Measurements from ENCODE around the gene ANKRD10.

The ANKRD10 gene

GRCh38 chr13:110876609-110877008 lies 38.3 kb downstream of the ANKRD10 start:
- TF ChIP-seq HDGF (IDR thresholded peaks at IDR 0.05; ENCODE audit: borderline replicate concordance) = no peak
- CTCF ChIA-PET = interaction anchor here (0.7 to 1.0 kb wide), 2 partner anchors 9 to 120 kb away, joined by 3 read pairs; no protein-coding TSS in a partner anchor
- POLR2A ChIA-PET = no interaction called here
- DNase-seq (ENCODE audit: extremely low spot score) = no peak

DNA sequence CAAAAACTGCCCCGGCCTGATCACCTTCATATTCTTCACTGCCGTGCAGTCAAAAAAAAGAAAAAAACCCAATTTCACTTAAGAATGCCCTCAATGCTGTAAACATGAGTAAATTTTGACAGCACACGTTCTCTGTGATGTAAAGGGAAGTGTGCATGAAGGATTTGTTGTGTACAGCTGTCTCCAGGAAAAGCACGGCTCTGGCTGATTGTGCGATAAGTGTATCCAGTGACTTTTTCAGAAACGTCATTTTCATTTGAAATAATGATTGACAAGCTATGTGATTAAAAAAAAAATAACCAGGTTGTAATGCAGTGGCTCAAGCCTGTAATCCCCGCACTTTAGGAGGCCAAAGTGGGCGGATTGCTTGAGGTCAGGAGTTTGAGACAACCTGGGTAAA lies 39.6 kb downstream of the ANKRD10 start:
- POLR2A ChIA-PET = no interaction called here
- TF ChIP-seq HDGF (IDR thresholded peaks at IDR 0.05; ENCODE audit: borderline replicate concordance) (no peak), ZNF384 (IDR thresholded peaks at IDR 0.05) (no peak), FOXA1 (IDR thresholded peaks at IDR 0.05) (no peak), LEF1 (IDR thresholded peaks at IDR 0.05; ENCODE audit: borderline replicate concordance) (no peak), L3MBTL2 (conservative IDR thresholded peaks at IDR 0.05) (no peak), NFRKB (IDR thresholded peaks at IDR 0.05) (no peak), BHLHE40 (IDR thresholded peaks at IDR 0.05; ENCODE audit: borderline replicate concordance) (no peak), FOXK2 (IDR thresholded peaks at IDR 0.05) (no peak), FOXM1 (IDR thresholded peaks at IDR 0.05; ENCODE audit: borderline replicate concordance) (no peak), ELF4 (IDR thresholded peaks at IDR 0.05) (no peak), ARNT (IDR thresholded peaks at IDR 0.05) (no peak)
- TF ChIP-seq, protein P1, sequence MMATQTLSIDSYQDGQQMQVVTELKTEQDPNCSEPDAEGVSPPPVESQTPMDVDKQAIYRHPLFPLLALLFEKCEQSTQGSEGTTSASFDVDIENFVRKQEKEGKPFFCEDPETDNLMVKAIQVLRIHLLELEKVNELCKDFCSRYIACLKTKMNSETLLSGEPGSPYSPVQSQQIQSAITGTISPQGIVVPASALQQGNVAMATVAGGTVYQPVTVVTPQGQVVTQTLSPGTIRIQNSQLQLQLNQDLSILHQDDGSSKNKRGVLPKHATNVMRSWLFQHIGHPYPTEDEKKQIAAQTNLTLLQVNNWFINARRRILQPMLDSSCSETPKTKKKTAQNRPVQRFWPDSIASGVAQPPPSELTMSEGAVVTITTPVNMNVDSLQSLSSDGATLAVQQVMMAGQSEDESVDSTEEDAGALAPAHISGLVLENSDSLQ (IDR thresholded peaks at IDR 0.05) = no peak
- DNase-seq (ENCODE audit: extremely low spot score) = no peak
- CTCF ChIA-PET = no interaction called here

DNA sequence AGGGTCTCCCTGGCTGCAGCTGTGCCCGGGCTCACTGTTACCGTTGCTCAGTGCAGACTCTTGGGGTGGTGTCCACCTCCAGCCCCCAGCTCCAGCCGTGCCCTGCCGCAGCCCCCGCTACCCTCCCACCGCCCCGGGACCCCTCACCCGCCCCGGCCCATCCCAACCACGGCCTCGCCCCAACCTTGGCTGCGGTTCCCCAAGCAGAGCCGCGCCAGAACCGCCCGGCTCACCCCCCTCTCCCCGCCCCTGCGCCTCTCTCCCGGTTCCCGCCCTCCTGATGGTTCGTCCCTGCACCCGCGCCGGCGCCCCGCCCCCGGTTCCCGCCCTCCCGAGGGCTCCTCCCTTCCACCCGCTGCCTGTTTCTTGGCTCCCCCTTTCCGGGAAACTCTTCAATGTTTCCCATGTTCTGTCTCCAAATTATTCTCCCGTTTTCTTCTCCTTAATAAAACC lies 40.3 kb downstream of the ANKRD10 start:
- ChIA-PET POLR2A (no interaction called here), CTCF (no interaction called here)
- TF ChIP-seq ELF4 (IDR thresholded peaks at IDR 0.05) = no peak
- no peak for TF ChIP-seq CTBP1 (IDR thresholded peaks at IDR 0.05; ENCODE audit: borderline replicate concordance)
- no peak for TF ChIP-seq FOXM1 (IDR thresholded peaks at IDR 0.05; ENCODE audit: borderline replicate concordance)
- TF ChIP-seq BHLHE40 (IDR thresholded peaks at IDR 0.05; ENCODE audit: borderline replicate concordance) = no peak
- DNase-seq (ENCODE audit: extremely low spot score) = peak; percentile 67

DNA sequence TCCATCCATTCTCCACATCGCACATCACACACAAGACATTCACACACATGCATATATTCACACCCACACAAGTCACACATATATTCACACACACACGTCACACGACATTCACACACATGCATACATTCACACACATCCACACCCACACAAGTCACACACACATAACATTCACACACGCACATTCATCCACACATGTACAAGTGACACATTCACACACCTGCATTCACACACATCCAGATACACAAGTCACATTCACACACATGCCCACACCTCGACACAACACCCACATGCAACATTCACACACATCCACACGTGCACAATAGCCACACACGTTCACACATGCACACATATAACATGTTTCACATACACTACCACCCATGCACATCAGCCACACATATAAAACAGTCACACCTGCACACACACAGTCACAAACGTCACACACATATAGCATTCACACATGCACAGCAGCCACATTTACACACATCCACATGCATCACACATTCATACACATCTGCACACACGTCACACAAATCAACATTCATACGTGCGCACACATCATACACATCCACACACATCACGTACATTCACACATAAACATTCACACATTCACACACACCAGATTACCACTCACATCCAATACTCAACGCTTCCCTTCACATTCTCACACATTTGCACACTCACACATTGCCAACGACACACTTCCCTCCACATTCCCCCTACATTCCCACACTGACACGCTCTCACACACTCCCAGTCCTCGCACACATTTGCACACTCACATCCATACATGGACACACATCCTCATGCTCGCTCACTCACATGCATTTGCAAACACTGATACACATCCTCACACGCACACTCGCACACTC lies 41.0 kb downstream of the ANKRD10 start:
- no peak for DNase-seq (ENCODE audit: extremely low spot score)
- TF ChIP-seq CTBP1 (IDR thresholded peaks at IDR 0.05; ENCODE audit: borderline replicate concordance) (no peak), FOXK2 (IDR thresholded peaks at IDR 0.05) (no peak), NFRKB (IDR thresholded peaks at IDR 0.05) (no peak), ELF4 (IDR thresholded peaks at IDR 0.05) (no peak), HDGF (IDR thresholded peaks at IDR 0.05; ENCODE audit: borderline replicate concordance) (no peak), TARDBP (IDR thresholded peaks at IDR 0.05) (0 out of 2 replicates have a peak, but pooled peaks have one; percentile 13)
- TF ChIP-seq, protein P1 (IDR thresholded peaks at IDR 0.05) = no peak
- POLR2A ChIA-PET = no interaction called here
- CTCF ChIA-PET = no interaction called here

- TF ChIP-seq ZNF384 (IDR thresholded peaks at IDR 0.05) (no peak), NFRKB (IDR thresholded peaks at IDR 0.05) (no peak), SP1 (IDR thresholded peaks at IDR 0.05) (no peak), CTBP1 (IDR thresholded peaks at IDR 0.05; ENCODE audit: borderline replicate concordance) (no peak), BHLHE40 (IDR thresholded peaks at IDR 0.05; ENCODE audit: borderline replicate concordance) (no peak), FOXK2 (IDR thresholded peaks at IDR 0.05) (no peak), HDGF (IDR thresholded peaks at IDR 0.05; ENCODE audit: borderline replicate concordance) (no peak), ELF4 (IDR thresholded peaks at IDR 0.05) (no peak)
- TF ChIP-seq, protein P1 (IDR thresholded peaks at IDR 0.05) = no peak
- ChIA-PET POLR2A (interaction anchor here (0.6 to 1.7 kb wide), 3 partner anchors 41 to 723 kb away, joined by 3 to 10 read pairs (median 7); no protein-coding TSS in a partner anchor), CTCF (no interaction called here)
- DNase-seq (ENCODE audit: extremely low spot score) = no peak
Observed at GRCh38 chr13:110872768-110873638, 41.9 kb downstream of the ANKRD10 start.

DNA sequence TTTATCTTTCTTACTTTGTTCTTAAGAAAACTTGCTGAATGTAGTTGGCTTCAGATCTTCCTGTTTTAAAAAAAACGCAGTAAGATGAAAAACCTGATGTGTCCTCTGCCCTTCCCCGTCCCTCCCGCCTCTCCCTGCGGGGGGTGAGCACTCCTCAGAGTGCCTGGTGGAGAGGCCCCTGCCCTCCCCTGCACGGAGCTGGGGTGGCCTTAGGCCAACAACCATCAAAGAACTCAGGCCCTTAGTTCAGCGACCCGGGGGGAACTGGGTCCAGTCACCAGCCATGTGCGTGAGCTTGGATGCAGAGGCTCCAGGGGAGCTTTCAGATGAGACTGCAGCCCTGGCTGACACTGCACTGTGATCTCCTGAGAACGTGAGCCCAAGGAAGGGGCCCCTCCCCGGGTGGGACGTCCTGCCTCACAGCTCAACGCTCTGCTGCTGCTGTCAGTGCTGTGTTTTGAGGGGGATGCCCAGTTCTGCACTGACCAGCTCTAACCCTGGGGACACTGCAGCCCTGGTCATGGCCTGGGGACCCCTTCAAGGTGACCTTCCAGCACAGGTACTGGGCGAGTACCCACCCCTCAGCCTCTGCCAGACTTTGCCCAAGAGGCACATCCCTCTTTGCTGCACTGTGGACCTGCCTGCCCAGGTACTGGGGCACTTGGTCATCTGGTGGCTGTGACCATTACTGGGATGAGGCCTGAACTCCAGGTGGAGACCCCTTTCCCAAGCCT lies 42.7 kb downstream of the ANKRD10 start:
- TF ChIP-seq BHLHE40 (IDR thresholded peaks at IDR 0.05; ENCODE audit: borderline replicate concordance) (no peak), FOXA1 (IDR thresholded peaks at IDR 0.05) (no peak), SP1 (IDR thresholded peaks at IDR 0.05) (no peak), CTBP1 (IDR thresholded peaks at IDR 0.05; ENCODE audit: borderline replicate concordance) (no peak)
- ChIA-PET CTCF (no interaction called here), POLR2A (interaction anchor here (0.6 to 1.7 kb wide), 3 partner anchors 41 to 722 kb away, joined by 3 to 10 read pairs (median 7); no protein-coding TSS in a partner anchor)
- DNase-seq (ENCODE audit: extremely low spot score) = no peak

Measured in HEK293T (cell line).